ENCODE data around the gene BACH2.

The BACH2 gene

DNA sequence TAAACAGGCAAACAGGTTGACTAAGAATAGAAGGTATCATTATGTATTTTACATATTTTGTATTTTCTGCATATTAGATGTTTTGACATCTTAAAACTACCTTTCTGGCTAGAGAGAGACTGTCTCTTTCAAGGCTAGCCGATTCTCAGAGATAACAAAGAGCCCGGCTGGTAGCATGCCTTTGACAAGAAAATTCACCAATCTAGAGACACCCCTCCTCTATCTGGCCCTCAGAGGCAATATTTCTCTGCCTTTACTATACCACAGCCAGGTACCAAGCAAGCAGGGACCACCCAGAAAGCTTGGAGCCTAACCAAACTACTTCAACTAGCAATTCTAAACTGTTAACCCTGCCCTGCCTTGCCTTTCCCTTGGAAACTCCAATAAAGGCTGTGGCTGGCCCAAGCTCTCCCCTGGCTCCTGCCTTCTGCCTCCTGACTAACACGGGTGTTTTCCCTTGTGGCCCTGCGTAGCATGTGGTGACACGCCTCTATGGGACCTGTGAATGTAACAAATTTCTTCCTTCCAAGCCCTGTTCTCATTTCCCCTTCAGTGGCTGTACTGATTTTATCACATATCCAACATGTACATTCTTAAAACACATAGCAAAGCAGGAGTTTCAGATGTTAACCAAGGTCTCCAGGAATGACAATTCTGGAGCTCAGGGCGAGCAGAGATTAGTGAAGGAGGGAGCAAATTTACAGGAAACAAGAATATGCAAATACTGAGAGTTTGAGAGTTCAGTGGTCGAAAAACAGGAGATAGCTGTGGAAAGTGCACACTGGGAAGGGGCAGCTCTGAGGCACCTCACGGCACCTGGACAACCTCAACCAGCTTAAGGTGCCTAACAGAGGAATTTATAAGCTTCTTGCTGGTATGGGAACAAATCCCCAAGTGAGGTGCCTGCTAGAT, 120.8 kb downstream of the BACH2 start:
- no peak overlapping the region for H3K14ac ChIP-seq (ENCODE audit: low read length in 2 of 2)
- no peak overlapping the region for H3K23ac ChIP-seq (ENCODE audit: low read length in 2 of 2)
- H3K4me1 ChIP-seq (ENCODE audit: control insufficient read depth, insufficient read depth, low read depth, low read length) = no peaks in the 10 kb centered on the region
- H3K27me3 ChIP-seq (ENCODE audit: control insufficient read depth in 1 of 2, insufficient read depth in 1 of 2, low read length in 2 of 2) = peaks cover 3 to 23% of the 10 kb centered on the region in 2 experiments
- H2AK5ac ChIP-seq (ENCODE audit: low read length, severe bottlenecking) = no peak overlapping the region
- no peak overlapping the region for H2BK120ac ChIP-seq (ENCODE audit: low read depth, low read length)
- no peak overlapping the region for H4K8ac ChIP-seq (ENCODE audit: low read length)
- H3K9me3 ChIP-seq (ENCODE audit: control insufficient read depth, low read length) = no peaks in the 10 kb centered on the region
- no peaks in the 10 kb centered on the region for H3K79me1 ChIP-seq (replicated peaks; ENCODE audit: low read length, poor library complexity, severe bottlenecking)
- H3K27ac ChIP-seq (ENCODE audit: low read length, poor library complexity, severe bottlenecking) = no peak overlapping the region
- H4K91ac ChIP-seq (ENCODE audit: low read length) = no peak overlapping the region
- no peak overlapping the region for H3K4me2 ChIP-seq (ENCODE audit: low read length, poor library complexity, severe bottlenecking)
- no peak overlapping the region for H3K4ac ChIP-seq (ENCODE audit: low read depth in 1 of 2, low read length in 2 of 2)
- H2BK5ac ChIP-seq (ENCODE audit: low read depth, low read length, poor library complexity, severe bottlenecking) = no peak overlapping the region
- H2BK15ac ChIP-seq (ENCODE audit: low read depth, poor library complexity, severe bottlenecking) = no peak overlapping the region
- H3K4me3 ChIP-seq (ENCODE audit: insufficient read depth in 1 of 2, low read depth in 1 of 2, low read length in 2 of 2) = no peak overlapping the region
- no peak overlapping the region for H3K18ac ChIP-seq (ENCODE audit: low read depth in 1 of 2, low read length in 2 of 2)
- H3K9ac ChIP-seq (ENCODE audit: low read length) = no peak overlapping the region
- no peaks in the 10 kb centered on the region for H3K36me3 ChIP-seq (ENCODE audit: control insufficient read depth in 1 of 2, insufficient read depth in 2 of 2, low read depth in 1 of 2, low read length in 2 of 2)
- no peak overlapping the region for H2AFZ ChIP-seq (ENCODE audit: low read depth, low read length)
- H2BK12ac ChIP-seq (ENCODE audit: low read length in 2 of 2) = peak overlapping the region in 1 of 2 experiments; percentile 54
- no peak for DNase-seq
- WGBS = 88% methylated on average over 8 of the region's 8 CpGs

DNA sequence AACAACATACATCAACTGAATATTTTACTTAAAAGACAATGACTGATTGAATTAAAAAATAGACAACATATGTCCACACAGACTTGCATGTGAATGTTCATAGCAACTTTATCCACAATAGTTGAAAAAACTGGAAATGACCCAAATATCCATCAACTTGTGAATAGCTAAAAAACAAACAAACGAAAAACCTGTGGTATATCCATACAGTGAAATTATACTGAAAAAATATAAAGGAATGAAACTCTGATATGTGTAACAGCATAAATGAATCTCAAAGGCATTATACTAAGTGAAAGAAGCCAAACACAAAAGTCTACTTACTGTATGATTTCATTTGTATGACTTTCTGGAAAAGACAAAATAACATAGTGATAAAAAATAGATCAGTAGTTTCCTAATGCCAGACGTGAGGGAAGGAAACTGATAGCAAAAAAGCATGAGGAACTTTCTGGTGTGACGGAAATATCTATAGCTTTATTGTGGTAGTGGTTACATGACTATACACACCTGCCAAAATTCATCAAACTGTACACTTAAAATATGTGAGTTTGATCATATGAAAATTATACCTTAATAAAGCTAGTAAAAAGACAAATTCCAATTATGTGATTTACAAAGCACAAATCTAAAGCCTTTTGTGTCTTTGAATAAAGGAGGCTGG, 123.2 kb downstream of the BACH2 start:
- no peaks in the 10 kb centered on the region for H3K79me1 ChIP-seq (replicated peaks; ENCODE audit: low read length, poor library complexity, severe bottlenecking)
- H3K23ac ChIP-seq (ENCODE audit: low read length in 2 of 2) = no peak overlapping the region
- no peak overlapping the region for H3K18ac ChIP-seq (ENCODE audit: low read depth in 1 of 2, low read length in 2 of 2)
- no peak overlapping the region for H3K9ac ChIP-seq (ENCODE audit: low read length)
- no peak overlapping the region for H3K14ac ChIP-seq (ENCODE audit: low read length in 2 of 2)
- no peak overlapping the region for H2AFZ ChIP-seq (ENCODE audit: low read depth, low read length)
- no peaks in the 10 kb centered on the region for H3K36me3 ChIP-seq (ENCODE audit: control insufficient read depth in 1 of 2, insufficient read depth in 2 of 2, low read depth in 1 of 2, low read length in 2 of 2)
- H3K9me3 ChIP-seq (ENCODE audit: control insufficient read depth, low read length) = no peaks in the 10 kb centered on the region
- H2BK5ac ChIP-seq (ENCODE audit: low read depth, low read length, poor library complexity, severe bottlenecking) = no peak overlapping the region
- H3K4me2 ChIP-seq (ENCODE audit: low read length, poor library complexity, severe bottlenecking) = no peak overlapping the region
- no peak overlapping the region for H2AK5ac ChIP-seq (ENCODE audit: low read length, severe bottlenecking)
- no peak overlapping the region for H4K8ac ChIP-seq (ENCODE audit: low read length)
- H3K27me3 ChIP-seq (ENCODE audit: control insufficient read depth in 1 of 2, insufficient read depth in 1 of 2, low read length in 2 of 2) = peaks cover 3 to 23% of the 10 kb centered on the region in 2 experiments
- 80% methylated on average over 1 of the region's 3 CpGs for WGBS
- H3K4me1 ChIP-seq (ENCODE audit: control insufficient read depth, insufficient read depth, low read depth, low read length) = peaks cover 2% of the 10 kb centered on the region
- no peak overlapping the region for H2BK120ac ChIP-seq (ENCODE audit: low read depth, low read length)
- no peak overlapping the region for H4K91ac ChIP-seq (ENCODE audit: low read length)
- no peak overlapping the region for H3K27ac ChIP-seq (ENCODE audit: low read length, poor library complexity, severe bottlenecking)
- no peak overlapping the region for H3K4ac ChIP-seq (ENCODE audit: low read depth in 1 of 2, low read length in 2 of 2)
- DNase-seq = no peak
- H2BK12ac ChIP-seq (ENCODE audit: low read length in 2 of 2) = no peak overlapping the region
- no peak overlapping the region for H3K4me3 ChIP-seq (ENCODE audit: insufficient read depth in 1 of 2, low read depth in 1 of 2, low read length in 2 of 2)
- H2BK15ac ChIP-seq (ENCODE audit: low read depth, poor library complexity, severe bottlenecking) = no peak overlapping the region

DNA sequence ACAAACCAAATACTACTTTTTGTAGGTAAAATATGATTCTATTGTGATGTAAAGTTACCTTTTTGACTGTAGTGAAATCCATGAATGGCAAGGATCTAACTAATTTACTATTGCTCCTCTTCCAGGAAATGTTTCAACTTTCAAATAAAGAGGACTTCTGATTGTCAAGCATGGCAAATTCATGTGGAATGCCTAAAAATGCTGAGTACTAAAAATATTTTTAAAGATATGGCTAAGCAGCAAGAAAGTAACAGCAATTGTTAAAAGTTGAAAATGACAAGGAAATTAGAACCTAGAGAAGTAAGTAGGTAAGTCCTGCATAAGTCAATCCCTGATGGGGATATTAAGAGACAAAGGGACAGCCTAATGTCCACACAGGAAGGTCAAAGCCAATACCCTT, 126.0 kb downstream of the BACH2 start:
- Histone ChIP-seq H2BK12ac (ENCODE audit: low read length in 2 of 2) (no peak overlapping the region), H3K14ac (ENCODE audit: low read length in 2 of 2) (no peak overlapping the region), H3K36me3 (ENCODE audit: control insufficient read depth in 1 of 2, insufficient read depth in 2 of 2, low read depth in 1 of 2, low read length in 2 of 2) (no peaks in the 10 kb centered on the region), H2BK15ac (ENCODE audit: low read depth, poor library complexity, severe bottlenecking) (no peak overlapping the region), H2AFZ (ENCODE audit: low read depth, low read length) (no peak overlapping the region), H2BK120ac (ENCODE audit: low read depth, low read length) (no peak overlapping the region), H3K4me2 (ENCODE audit: low read length, poor library complexity, severe bottlenecking) (no peak overlapping the region), H4K8ac (ENCODE audit: low read length) (no peak overlapping the region), H3K18ac (ENCODE audit: low read depth in 1 of 2, low read length in 2 of 2) (no peak overlapping the region), H3K4ac (ENCODE audit: low read depth in 1 of 2, low read length in 2 of 2) (no peak overlapping the region), H2AK5ac (ENCODE audit: low read length, severe bottlenecking) (no peak overlapping the region), H3K27me3 (ENCODE audit: control insufficient read depth in 1 of 2, insufficient read depth in 1 of 2, low read length in 2 of 2) (no peaks in the 10 kb centered on the region), H3K9me3 (ENCODE audit: control insufficient read depth, low read length) (no peaks in the 10 kb centered on the region), H3K79me1 (replicated peaks; ENCODE audit: low read length, poor library complexity, severe bottlenecking) (no peaks in the 10 kb centered on the region), H2BK5ac (ENCODE audit: low read depth, low read length, poor library complexity, severe bottlenecking) (no peak overlapping the region), H3K4me3 (ENCODE audit: insufficient read depth in 1 of 2, low read depth in 1 of 2, low read length in 2 of 2) (no peak overlapping the region), H3K23ac (ENCODE audit: low read length in 2 of 2) (no peak overlapping the region), H4K91ac (ENCODE audit: low read length) (no peak overlapping the region), H3K4me1 (ENCODE audit: control insufficient read depth, insufficient read depth, low read depth, low read length) (peaks cover 2% of the 10 kb centered on the region), H3K9ac (ENCODE audit: low read length) (no peak overlapping the region), H3K27ac (ENCODE audit: low read length, poor library complexity, severe bottlenecking) (no peak overlapping the region)
- DNase-seq = no peak

DNA sequence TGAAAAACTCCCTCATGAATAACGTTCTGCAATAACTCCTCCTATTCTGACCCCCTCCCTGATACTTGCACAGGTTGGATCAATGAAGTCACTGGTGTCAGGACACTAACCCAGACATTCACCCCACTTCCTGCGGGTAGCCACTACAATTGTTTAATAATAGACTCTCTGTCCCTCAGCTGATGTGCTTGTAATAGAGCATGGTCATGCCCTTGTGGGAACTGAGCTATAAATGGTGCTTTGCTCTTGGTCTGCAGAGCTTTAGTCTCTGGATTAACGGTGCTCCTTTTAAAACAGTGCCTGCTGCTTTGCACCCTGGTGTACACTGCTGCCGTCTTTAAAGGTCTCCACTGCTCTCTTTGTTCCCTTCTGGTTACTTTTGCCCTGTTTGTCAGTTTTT, 127.3 kb downstream of the BACH2 start:
- Histone ChIP-seq H3K4me3 (ENCODE audit: insufficient read depth in 1 of 2, low read depth in 1 of 2, low read length in 2 of 2) (no peak overlapping the region), H4K8ac (ENCODE audit: low read length) (no peak overlapping the region), H3K36me3 (ENCODE audit: control insufficient read depth in 1 of 2, insufficient read depth in 2 of 2, low read depth in 1 of 2, low read length in 2 of 2) (no peaks in the 10 kb centered on the region), H3K14ac (ENCODE audit: low read length in 2 of 2) (no peak overlapping the region), H2BK120ac (ENCODE audit: low read depth, low read length) (no peak overlapping the region), H3K9me3 (ENCODE audit: control insufficient read depth, low read length) (no peaks in the 10 kb centered on the region), H3K23ac (ENCODE audit: low read length in 2 of 2) (no peak overlapping the region), H2AK5ac (ENCODE audit: low read length, severe bottlenecking) (no peak overlapping the region), H3K4ac (ENCODE audit: low read depth in 1 of 2, low read length in 2 of 2) (no peak overlapping the region), H2BK12ac (ENCODE audit: low read length in 2 of 2) (no peak overlapping the region), H3K18ac (ENCODE audit: low read depth in 1 of 2, low read length in 2 of 2) (no peak overlapping the region), H2BK5ac (ENCODE audit: low read depth, low read length, poor library complexity, severe bottlenecking) (no peak overlapping the region), H2BK15ac (ENCODE audit: low read depth, poor library complexity, severe bottlenecking) (no peak overlapping the region), H3K27me3 (ENCODE audit: control insufficient read depth in 1 of 2, insufficient read depth in 1 of 2, low read length in 2 of 2) (no peaks in the 10 kb centered on the region), H3K27ac (ENCODE audit: low read length, poor library complexity, severe bottlenecking) (no peak overlapping the region), H3K4me2 (ENCODE audit: low read length, poor library complexity, severe bottlenecking) (no peak overlapping the region), H3K79me1 (replicated peaks; ENCODE audit: low read length, poor library complexity, severe bottlenecking) (no peaks in the 10 kb centered on the region), H4K91ac (ENCODE audit: low read length) (no peak overlapping the region), H2AFZ (ENCODE audit: low read depth, low read length) (no peak overlapping the region), H3K9ac (ENCODE audit: low read length) (no peak overlapping the region), H3K4me1 (ENCODE audit: control insufficient read depth, insufficient read depth, low read depth, low read length) (peaks cover 2% of the 10 kb centered on the region)
- peak; percentile 26 for DNase-seq
- WGBS = 60% methylated on average over 3 of the region's 4 CpGs
